Fibroblast of the aortic adventitia (primary cell): Measurements from ENCODE around the gene THRSP. TPM values are rescaled to one million over a fixed set of nuclear protein-coding genes. Genes with fewer than 3 reads are reported as not detected.
A peak's percentile ranks its signal among the peaks of the same experiment; 100 is the strongest.
"Not testable (repeated sequence)": the region's sequence is repeated elsewhere in the genome, so short reads cannot be mapped to it uniquely, and the experiment has no call there.

Experiments used
- DNase-seq: peaks from one replicate; pipeline ENCODE4 v3.0.0-alpha.2; 2010; ENCODE audit warnings: low read depth
- H3K4me3 ChIP-seq: 2 replicates; pipeline ENCODE4 v1.5.1; 2011; ENCODE audit warnings: low read depth, mild to moderate bottlenecking, control low read depth, low read length, moderate library complexity
- total RNA-seq: library from RNA; depleted of rRNA; stranded (reverse); fragments of >200 nt; gene quantifications from 2 replicates; pipeline ENCODE4 v1.2.3, GENCODE V29; 2012; ENCODE audit warnings: low replicate concordance
- TF ChIP-seq, protein P1 (sequence below): IDR thresholded peaks from 2 replicates; pipeline ENCODE4 v1.5.1; 2011; ENCODE audit warnings: mild to moderate bottlenecking, low read length, control low read depth, inconsistent platforms; ENCODE audit not compliant: insufficient read depth

THRSP gene, protein sequence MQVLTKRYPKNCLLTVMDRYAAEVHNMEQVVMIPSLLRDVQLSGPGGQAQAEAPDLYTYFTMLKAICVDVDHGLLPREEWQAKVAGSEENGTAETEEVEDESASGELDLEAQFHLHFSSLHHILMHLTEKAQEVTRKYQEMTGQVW
- not detected in 2 replicates for total RNA-seq

DNA sequence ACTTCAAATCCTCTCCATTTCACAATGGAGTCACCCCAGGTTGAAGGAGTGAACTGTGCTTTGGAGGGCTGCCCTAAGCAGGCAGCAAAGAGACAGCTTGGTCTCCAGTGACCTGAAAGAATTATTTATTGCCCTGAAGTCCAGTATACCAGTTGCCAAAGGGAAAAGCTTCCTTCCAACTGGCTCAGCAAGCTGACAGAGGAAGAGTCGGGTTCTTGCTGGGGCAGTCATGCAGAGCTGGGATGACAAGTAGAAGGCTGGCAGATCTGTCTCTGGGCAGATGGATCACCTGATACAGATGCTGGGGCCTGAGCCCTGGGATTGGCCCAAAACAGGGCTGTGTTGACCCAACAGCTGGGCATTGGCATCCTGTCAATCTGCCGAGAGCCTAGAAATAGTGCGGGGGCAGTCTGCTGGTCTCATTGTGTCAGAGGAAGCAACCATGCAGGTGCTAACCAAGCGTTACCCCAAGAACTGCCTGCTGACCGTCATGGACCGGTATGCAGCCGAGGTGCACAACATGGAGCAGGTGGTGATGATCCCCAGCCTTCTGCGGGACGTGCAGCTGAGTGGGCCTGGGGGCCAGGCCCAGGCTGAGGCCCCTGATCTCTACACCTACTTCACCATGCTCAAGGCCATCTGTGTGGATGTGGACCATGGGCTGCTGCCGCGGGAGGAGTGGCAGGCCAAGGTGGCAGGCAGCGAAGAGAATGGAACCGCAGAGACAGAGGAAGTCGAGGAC is at the start of gene THRSP:
Gene THRSP (plus strand): TSS at position 422 of the 742 bp plus-strand sequence. CDS start 21 bp downstream, at position 443.
- TF ChIP-seq, protein P1, sequence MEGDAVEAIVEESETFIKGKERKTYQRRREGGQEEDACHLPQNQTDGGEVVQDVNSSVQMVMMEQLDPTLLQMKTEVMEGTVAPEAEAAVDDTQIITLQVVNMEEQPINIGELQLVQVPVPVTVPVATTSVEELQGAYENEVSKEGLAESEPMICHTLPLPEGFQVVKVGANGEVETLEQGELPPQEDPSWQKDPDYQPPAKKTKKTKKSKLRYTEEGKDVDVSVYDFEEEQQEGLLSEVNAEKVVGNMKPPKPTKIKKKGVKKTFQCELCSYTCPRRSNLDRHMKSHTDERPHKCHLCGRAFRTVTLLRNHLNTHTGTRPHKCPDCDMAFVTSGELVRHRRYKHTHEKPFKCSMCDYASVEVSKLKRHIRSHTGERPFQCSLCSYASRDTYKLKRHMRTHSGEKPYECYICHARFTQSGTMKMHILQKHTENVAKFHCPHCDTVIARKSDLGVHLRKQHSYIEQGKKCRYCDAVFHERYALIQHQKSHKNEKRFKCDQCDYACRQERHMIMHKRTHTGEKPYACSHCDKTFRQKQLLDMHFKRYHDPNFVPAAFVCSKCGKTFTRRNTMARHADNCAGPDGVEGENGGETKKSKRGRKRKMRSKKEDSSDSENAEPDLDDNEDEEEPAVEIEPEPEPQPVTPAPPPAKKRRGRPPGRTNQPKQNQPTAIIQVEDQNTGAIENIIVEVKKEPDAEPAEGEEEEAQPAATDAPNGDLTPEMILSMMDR, result no peak
- no peak for DNase-seq
- H3K4me3 ChIP-seq, result no peak within 1 kb of the TSS

DNA sequence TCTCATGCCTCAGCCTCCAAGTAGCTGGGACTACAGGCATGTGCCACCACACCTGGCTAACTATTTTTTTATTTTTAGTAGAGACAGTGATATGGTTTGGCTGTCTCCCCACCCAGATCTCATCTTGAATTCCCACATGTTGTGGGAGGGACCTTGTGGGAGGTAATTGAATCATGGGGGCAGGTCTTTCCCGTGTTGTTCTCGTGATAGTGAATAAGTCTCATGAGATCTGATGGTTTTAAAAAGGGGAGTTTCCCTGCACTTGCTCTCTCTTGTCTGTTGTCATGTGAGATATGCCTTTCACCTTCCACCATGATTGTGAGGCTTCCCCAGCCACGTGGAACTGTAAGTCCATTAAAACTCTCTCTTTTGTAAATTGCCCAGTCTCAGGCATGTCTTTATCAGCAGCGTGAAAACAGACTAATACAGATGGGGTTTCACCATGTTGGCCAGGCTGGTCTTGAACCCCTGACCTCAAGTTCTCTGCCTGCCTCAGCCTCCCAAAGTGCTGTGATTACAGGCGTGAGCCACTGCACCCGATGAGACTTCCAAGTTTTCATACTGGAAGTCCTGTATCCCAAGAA is 48.6 kb upstream of the THRSP start:
- not testable (repeated sequence) for DNase-seq, H3K4me3 ChIP-seq

DNA sequence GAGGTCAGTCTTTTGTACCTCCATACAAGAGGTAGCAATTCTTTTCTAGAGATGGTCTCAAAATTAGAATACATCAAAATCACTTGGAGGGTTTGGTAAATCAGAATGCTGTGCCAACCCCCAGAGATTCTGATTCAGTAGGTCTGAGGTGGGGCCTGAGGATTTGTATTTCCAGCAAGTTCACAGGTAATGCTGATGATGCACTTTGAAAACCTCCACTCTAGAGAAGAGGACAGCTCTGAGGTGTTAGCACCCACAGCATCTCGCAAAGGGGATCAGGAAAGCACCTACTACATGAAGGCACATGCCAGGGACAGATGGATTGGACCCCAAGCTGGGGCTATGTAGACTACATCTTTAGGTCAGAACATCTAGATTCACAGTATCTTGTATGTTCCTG is 47.8 kb upstream of the THRSP start:
- DNase-seq, result no peak
- TF ChIP-seq, protein P1, result no peak
- no peak overlapping the region for H3K4me3 ChIP-seq

DNA sequence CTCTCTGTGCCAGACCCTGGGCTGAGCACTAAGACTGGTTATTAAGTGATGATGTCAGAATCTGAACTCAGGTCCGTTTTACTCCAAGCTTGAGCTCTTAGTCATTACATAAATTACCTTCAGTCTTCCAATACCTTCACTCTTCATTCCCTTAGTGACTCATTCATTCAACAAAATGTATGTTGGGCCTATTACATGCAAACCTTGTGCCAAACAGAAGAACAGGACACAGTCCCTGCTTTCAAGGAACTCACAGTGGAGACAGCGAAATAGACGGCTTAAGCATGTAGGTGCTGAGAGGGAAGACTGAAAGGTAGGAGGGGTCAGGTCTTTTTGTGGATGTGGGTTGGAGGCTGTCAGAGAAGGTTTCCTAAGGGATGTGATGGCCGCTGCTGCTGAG is 43.9 kb upstream of the THRSP start:
- no peak overlapping the region for H3K4me3 ChIP-seq
- TF ChIP-seq, protein P1, result no peak
- DNase-seq, result no peak

DNA sequence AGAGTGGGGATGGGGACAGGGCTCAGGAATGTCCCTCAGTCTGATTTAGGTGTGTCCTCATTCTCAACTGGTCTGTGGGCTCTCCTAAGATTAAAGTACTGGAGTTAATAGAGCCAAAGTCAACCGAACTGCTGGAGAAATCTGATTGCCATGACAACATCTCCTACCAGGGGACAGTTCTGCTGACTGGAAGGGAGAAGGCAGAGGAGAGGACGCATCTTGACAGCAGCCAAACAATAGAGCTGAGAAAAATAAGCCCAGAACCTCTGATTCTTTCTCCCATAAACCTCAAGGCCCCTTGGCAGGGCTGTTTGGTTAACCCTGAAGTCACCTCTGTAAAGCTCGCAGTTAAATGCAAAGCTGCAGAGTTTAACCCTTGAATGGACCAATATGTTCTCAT is 43.4 kb upstream of the THRSP start:
- TF ChIP-seq, protein P1, result no peak
- no peak for DNase-seq
- no peak overlapping the region for H3K4me3 ChIP-seq

DNA sequence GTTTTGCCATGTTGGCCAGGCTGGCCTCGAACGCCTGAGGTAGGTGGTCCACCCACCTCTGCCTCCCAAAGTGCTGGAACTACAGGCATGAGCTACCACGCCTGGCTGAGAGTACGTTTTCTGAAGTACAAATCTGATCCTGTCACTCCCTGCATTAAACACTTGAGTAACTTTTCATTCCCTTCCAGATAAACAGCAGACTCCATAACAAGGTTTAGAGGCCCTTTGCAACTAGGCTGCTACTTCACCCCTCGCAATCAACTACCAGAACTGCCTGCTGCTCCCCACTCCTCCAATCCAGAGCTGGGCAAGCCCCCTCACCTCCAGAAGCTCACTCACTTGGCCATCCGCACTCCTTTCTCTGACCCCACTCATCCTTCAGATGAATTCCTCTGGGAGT is 42.0 kb upstream of the THRSP start:
- no peak overlapping the region for H3K4me3 ChIP-seq
- DNase-seq, result no peak
- TF ChIP-seq, protein P1, result no peak

DNA sequence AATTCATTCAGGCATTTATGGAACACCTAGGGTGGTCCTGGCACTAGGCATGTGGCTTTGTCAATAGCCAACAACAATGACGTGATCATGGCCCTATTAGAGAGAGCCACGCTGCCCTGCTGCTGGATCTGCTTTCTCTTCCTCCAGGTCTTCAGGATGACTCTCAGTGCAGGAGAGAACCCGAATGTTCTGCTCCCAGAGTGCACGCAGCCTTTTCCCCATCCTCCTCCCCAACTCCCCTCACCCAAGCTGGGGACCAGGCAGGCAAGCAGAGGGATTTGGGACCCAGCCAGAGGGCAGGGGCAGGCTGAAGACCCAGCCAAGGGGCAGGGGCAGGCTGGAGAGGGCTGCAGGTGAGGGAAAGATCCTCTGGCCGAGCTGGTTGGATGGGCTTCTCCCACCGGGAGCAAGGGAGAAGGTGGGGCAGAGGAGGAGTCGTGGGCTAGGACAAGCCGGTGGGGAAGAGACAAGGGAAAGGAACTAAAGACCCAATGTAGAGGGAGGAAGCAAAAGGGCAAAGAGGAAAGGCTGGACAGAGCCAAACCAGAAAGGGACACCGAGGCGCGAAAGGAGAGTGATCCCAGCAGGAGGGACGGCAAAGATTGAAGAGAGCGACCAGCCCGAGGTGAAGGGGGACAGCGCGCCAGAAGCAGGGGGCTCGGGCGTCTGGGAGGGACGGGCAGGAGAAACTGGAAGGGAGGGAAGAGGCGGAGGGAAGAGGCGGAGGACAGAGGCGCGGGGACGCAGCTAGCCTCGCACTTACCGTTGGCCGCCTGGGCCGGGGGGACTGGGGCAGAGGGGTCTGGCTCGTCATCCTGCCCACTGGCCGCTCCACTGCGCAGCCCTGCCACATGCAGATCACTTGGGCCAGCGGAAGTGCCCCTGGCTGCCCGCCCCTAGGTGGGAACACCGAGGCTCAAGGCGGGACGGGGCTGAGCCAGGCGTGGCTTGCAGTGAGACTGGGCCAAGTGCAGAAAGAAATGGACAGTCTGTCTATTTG is 41.0 kb upstream of the THRSP start, which contains the start of gene KCTD14:
Gene KCTD14 (minus strand): TSS at position 880 of the 1,000 bp plus-strand sequence. CDS start 27 bp downstream, at position 853.
- DNase-seq, result no peak
- TF ChIP-seq, protein P1, result no peak
- H3K4me3 ChIP-seq, result peak within 1 kb of the TSS; percentile 56
